K562 (cell line): ENCODE measurements around the gene HIF1A. TPM values are rescaled to one million over a fixed set of nuclear protein-coding genes. Genes with fewer than 3 reads are reported as not detected.

Experiments
- CCNT2 ChIP-seq: IDR thresholded peaks from 2 replicates; pipeline ENCODE4 v1.6.1; 2011; ENCODE audit warnings: borderline replicate concordance, low read depth, mild to moderate bottlenecking, moderate library complexity, mixed read lengths, low read length; ENCODE audit not compliant: insufficient read length; ENCODE audit errors: extremely low read depth
- CXXC5 ChIP-seq: fragments of 250-450 bp; sonication (Bioruptor Pico); IDR thresholded peaks from 2 replicates; pipeline ENCODE4 v1.8.0; 2022; ENCODE audit warnings: inconsistent platforms, mild to moderate bottlenecking, moderate library complexity
- MGA ChIP-seq: fragments of 450-650 bp; IDR thresholded peaks from 2 replicates; pipeline ENCODE4 v1.6.1; 2016; ENCODE audit warnings: mild to moderate bottlenecking, moderate library complexity
- NR2C2 ChIP-seq, 2 experiments: fragments of 200-800 bp in 1 of 2; sonication (Bioruptor generic) in 1 of 2; sonication (generic) in 1 of 2; formaldehyde crosslinking in 1 of 2; IDR thresholded peaks; 2 replicates each; pipeline versions ENCODE4 v1.6.1 to v1.8.0; 2016 to 2022; ENCODE audit warnings: mild to moderate bottlenecking in 1 of 2, missing compliant biosample characterization in 1 of 2, missing genetic modification characterization in 1 of 2, missing genetic modification reagents in 1 of 2
- NRF1 ChIP-seq, 2 experiments: fragments of 450-650 bp; IDR thresholded peaks in 1 of 2; conservative IDR thresholded peaks in 1 of 2; 2 replicates each; pipeline ENCODE4 v1.6.1; 2014; ENCODE audit warnings: mild to moderate bottlenecking in 2 of 2
- PHF8 ChIP-seq: fragments of 200-600 bp; sonication (generic); IDR thresholded peaks from 2 replicates; pipeline ENCODE4 v1.6.1; 2012; ENCODE audit warnings: mixed run types, mild to moderate bottlenecking, inconsistent platforms, low read length, moderate library complexity, borderline replicate concordance
- RBM25 ChIP-seq: fragments of 200-400 bp; formaldehyde crosslinking; IDR thresholded peaks from 2 replicates; pipeline ENCODE4 v1.6.1; 2018; ENCODE audit warnings: low read length, low read depth, moderate library complexity; ENCODE audit not compliant: severe bottlenecking
- SMAD4 ChIP-seq: fragments of 250-450 bp; sonication (Bioruptor Pico); conservative IDR thresholded peaks from 2 replicates; pipeline ENCODE4 v1.8.0; 2021; ENCODE audit warnings: inconsistent platforms, mild to moderate bottlenecking, moderate library complexity
- TBP ChIP-seq: optimal IDR thresholded peaks from 2 replicates; pipeline ENCODE3; 2011; ENCODE audit warnings: low read depth, low read length, improper control_type of control experiment
- VEZF1 ChIP-seq: fragments of 200-800 bp; sonication (Bioruptor generic); IDR thresholded peaks from 2 replicates; pipeline ENCODE4 v1.6.1; 2017; ENCODE audit warnings: missing genetic modification characterization, missing compliant biosample characterization
- YY1 ChIP-seq, 3 experiments: IDR thresholded peaks; 2 replicates each; pipeline ENCODE4 v1.6.1; 2011; ENCODE audit warnings: low read length in 2 of 3, mild to moderate bottlenecking in 2 of 3, moderate library complexity in 2 of 3, borderline replicate concordance in 1 of 3, control low read depth in 1 of 3, low read depth in 1 of 3; ENCODE audit not compliant: insufficient read depth in 3 of 3, insufficient replicate concordance in 2 of 3, control insufficient read depth in 1 of 3, insufficient read length in 1 of 3; ENCODE audit errors: extremely low read depth in 1 of 3
- polyA plus RNA-seq, 8 experiments: library from polyadenylated mRNA; depleted of rRNA in 4 of 8; stranded (reverse) in 5 of 8; unstranded in 3 of 8; fragments of >200 nt; fragmentation: Nextera tagmentation in 2 of 8; fragmentation: Illumina TruSeq in 1 of 8; extraction: Ambion mirVana in 2 of 8; extraction: Trizol in 1 of 8; gene quantifications; 2 replicates each; pipeline versions ENCODE4 v1.2.1 to v1.2.3, GENCODE V29; 2011 to 2014; ENCODE audit warnings: inconsistent platforms in 1 of 8, missing spikeins in 1 of 8
- total RNA-seq, 7 experiments: library from RNA; depleted of rRNA in 6 of 7; stranded (reverse); fragments of >200 nt in 6 of 7; fragmentation: Illumina TruSeq in 2 of 7; extraction: Trizol in 2 of 7; gene quantifications; 2 replicates each; pipeline versions ENCODE4 v1.2.1 to v1.2.3, GENCODE V29; 2011 to 2021; ENCODE audit warnings: low replicate concordance in 1 of 7

The HIF1A gene
- total and polyA plus RNA-seq, 9 of the 15 experiments (the other 6 are each of a cell fraction or from before 2014, with no cell fraction given) = 5.9 to 35.3 (median 24.2) TPM

DNA sequence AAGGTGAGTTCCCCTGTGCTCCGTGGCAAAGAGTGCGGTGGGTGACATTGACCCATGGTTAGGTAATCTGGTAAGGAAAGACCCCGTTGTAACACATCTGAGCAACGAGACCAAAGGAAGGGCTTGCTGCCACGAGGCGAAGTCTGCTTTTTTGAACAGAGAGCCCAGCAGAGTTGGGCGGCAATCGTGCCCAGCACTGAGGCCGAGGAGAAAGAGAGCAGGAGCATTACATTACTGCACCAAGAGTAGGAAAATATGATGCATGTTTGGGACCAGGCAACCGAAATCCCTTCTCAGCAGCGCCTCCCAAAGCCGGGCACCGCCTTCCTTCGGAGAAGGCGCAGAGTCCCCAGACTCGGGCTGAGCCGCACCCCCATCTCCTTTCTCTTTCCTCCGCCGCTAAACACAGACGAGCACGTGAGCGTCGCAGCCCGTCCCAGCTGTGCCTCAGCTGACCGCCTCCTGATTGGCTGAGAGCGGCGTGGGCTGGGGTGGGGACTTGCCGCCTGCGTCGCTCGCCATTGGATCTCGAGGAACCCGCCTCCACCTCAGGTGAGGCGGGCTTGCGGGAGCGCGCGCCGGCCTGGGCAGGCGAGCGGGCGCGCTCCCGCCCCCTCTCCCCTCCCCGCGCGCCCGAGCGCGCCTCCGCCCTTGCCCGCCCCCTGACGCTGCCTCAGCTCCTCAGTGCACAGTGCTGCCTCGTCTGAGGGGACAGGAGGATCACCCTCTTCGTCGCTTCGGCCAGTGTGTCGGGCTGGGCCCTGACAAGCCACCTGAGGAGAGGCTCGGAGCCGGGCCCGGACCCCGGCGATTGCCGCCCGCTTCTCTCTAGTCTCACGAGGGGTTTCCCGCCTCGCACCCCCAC lies at the start of gene HIF1A (continued):
- TF ChIP-seq MGA (peak; percentile 82), PHF8 (peak; percentile 73), CCNT2 (peak; percentile 82), RBM25 (peak; percentile 34), SMAD4 (CRISPR knock-in tag) (peak; percentile 83), TBP (peak; percentile 91), YY1 (IDR thresholded peaks at IDR 0.05; ENCODE audit: borderline replicate concordance in 1 of 3, control insufficient read depth in 1 of 3, extremely low read depth in 1 of 3, insufficient read depth in 3 of 3, insufficient read length in 1 of 3, insufficient replicate concordance in 2 of 3, low read depth in 1 of 3, low read length in 2 of 3) (peak in 1 of 3 experiments; percentile 39), NR2C2 (CRISPR knock-in tag; IDR thresholded peaks at IDR 0.05) (no peak), NR2C2 (tag; IDR thresholded peaks at IDR 0.05) (peak; percentile 34; the same call in 1 of the 2 replicates), CXXC5 (peak; percentile 86), NRF1 (conservative IDR thresholded peaks at IDR 0.05 in 1 of 2, IDR thresholded peaks at IDR 0.05 in 1 of 2) (peak; percentile 82), VEZF1 (CRISPR knock-in tag) (peak; percentile 92)
